ENCODE results near the gene GABRD. TPM values are rescaled to one million over a fixed set of nuclear protein-coding genes. Genes with fewer than 3 reads are reported as not detected.

The GABRD gene
- total RNA-seq, 2 donors from 2014 or later: not detected

- no peak for DNase-seq
- H3K27me3 ChIP-seq: no peaks in the 10 kb centered on the region
- no peak overlapping the region for H3K4me3 ChIP-seq
- H3K4me1 ChIP-seq: no peaks in the 10 kb centered on the region
- 90 to 91% methylated on average over 8 of the region's 8 CpGs for WGBS, 2 donors
- no peaks in the 10 kb centered on the region for H3K36me3 ChIP-seq (replicated peaks in 1 of 2; ENCODE audit: insufficient read depth in 1 of 2, low read depth in 2 of 2)
- intact Hi-C loops (cut with DNase I): no loop called here
- no peak overlapping the region for H3K27ac ChIP-seq
- no peak for ATAC-seq
- TF ChIP-seq, protein P1, sequence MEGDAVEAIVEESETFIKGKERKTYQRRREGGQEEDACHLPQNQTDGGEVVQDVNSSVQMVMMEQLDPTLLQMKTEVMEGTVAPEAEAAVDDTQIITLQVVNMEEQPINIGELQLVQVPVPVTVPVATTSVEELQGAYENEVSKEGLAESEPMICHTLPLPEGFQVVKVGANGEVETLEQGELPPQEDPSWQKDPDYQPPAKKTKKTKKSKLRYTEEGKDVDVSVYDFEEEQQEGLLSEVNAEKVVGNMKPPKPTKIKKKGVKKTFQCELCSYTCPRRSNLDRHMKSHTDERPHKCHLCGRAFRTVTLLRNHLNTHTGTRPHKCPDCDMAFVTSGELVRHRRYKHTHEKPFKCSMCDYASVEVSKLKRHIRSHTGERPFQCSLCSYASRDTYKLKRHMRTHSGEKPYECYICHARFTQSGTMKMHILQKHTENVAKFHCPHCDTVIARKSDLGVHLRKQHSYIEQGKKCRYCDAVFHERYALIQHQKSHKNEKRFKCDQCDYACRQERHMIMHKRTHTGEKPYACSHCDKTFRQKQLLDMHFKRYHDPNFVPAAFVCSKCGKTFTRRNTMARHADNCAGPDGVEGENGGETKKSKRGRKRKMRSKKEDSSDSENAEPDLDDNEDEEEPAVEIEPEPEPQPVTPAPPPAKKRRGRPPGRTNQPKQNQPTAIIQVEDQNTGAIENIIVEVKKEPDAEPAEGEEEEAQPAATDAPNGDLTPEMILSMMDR (IDR thresholded peaks at IDR 0.05): no peak
- no peak for TF ChIP-seq POLR2A (IDR thresholded peaks at IDR 0.05)
- H3K9me3 ChIP-seq: no peaks in the 10 kb centered on the region
These were observed 20.1 kb downstream of the GABRD start for GRCh38 chr1:2039251-2039650.

- DNase-seq (no peak), ATAC-seq (no peak)
- no peaks in the 10 kb centered on the region for H3K27me3 ChIP-seq
- intact Hi-C loops (cut with DNase I): loop anchor here (5.0 kb wide), 1 partner anchor 94 kb away; no protein-coding TSS in a partner anchor
- H3K4me1 ChIP-seq: peaks cover 11% of the 10 kb centered on the region
- no peak for TF ChIP-seq POLR2A (IDR thresholded peaks at IDR 0.05)
- TF ChIP-seq, protein P1 (IDR thresholded peaks at IDR 0.05): no peak
- H3K27ac ChIP-seq: no peak overlapping the region
- H3K36me3 ChIP-seq (replicated peaks in 1 of 2; ENCODE audit: insufficient read depth in 1 of 2, low read depth in 2 of 2): no peaks in the 10 kb centered on the region
- no peaks in the 10 kb centered on the region for H3K9me3 ChIP-seq
- 50 to 80% methylated on average over 4 to 14 of the region's 15 CpGs for WGBS, 2 donors
- H3K4me3 ChIP-seq: no peak overlapping the region
These were observed 22.2 kb downstream of the GABRD start for GRCh38 chr1:2041305-2041704.

DNA sequence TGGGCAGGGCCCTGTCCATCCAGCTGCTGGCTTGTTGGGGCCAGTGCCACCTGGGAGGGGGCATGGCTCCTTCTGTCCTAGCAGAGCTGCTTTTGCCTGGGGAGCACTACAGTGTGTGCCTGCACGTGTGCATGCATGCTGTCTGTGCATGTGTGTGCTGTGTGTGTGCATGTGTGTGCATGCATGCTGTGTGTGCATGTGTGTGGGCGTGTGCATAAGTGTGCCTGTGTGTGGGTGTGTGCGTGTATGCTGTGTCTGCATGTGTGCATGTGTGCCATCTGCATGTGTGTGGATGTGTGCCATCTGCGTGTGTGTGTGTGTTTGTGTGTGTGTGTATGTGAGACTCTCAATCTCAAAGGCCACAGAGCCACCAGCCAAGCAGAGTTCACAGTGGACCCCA, 22.7 kb downstream of the GABRD start:
- H3K27ac ChIP-seq: no peak overlapping the region
- H3K27me3 ChIP-seq: no peaks in the 10 kb centered on the region
- no peak for TF ChIP-seq POLR2A (IDR thresholded peaks at IDR 0.05)
- TF ChIP-seq, protein P1 (IDR thresholded peaks at IDR 0.05): no peak
- DNase-seq (no peak), ATAC-seq (no peak)
- WGBS, 2 donors: 51 to 53% methylated on average over 4 of the region's 4 CpGs
- no peaks in the 10 kb centered on the region for H3K9me3 ChIP-seq
- H3K4me3 ChIP-seq: no peak overlapping the region
- H3K4me1 ChIP-seq: peaks cover 15% of the 10 kb centered on the region
- intact Hi-C loops (cut with DNase I): loop anchor here (5.0 kb wide), 1 partner anchor 95 kb away; no protein-coding TSS in a partner anchor
- no peaks in the 10 kb centered on the region for H3K36me3 ChIP-seq (replicated peaks in 1 of 2; ENCODE audit: insufficient read depth in 1 of 2, low read depth in 2 of 2)

DNA sequence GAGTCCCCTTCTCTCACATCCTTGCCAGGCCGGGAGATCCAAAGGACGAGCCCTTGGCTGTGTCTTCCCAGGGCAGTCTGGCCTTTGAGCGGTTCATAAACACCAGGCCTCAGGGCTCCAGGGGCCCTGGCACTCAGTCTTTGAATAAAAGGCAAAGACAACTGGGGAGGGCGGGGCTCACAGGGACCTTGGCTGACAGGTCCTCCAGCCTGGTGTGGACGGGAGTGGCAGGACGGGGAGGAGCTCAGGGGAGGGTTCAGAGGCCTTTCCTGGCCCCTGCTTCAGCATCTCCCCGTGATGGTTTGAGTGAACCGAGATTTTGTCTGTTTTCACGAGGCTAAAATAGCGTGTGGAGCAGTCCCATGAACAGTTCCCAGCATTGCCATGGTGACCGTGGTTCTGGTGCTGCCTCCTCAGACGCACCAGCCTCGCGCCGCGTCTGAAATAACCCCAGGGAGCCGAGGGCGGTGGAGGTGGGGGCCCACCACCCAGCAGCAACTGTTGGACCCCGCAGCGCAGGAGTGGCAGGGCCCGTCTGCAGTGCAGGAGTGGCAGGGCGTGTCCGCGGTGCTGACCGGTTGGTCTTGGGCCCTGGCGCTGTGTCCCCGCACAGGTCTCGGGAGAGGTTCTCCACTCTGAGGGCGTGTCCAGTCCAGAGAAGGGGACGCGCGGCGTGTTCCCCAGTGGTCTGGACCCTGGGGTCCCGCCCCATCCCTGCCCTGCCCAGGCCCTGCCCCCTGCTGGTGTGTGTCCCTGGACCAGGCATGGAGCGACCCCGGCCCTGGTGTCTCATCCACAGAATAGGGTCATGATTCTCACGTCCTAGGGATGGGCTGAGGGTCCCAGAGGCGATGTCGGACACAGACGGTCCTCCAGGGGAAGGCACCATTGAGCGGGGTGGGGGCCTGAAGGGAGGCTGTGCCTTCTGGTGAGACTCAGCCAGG, 24.0 kb downstream of the GABRD start:
- intact Hi-C loops (cut with DNase I): loop anchor here (5.0 kb wide), 1 partner anchor 96 kb away; no protein-coding TSS in a partner anchor
- 63 to 72% methylated on average over 17 to 40 of the region's 41 CpGs for WGBS, 2 donors
- no peaks in the 10 kb centered on the region for H3K36me3 ChIP-seq (replicated peaks in 1 of 2; ENCODE audit: insufficient read depth in 1 of 2, low read depth in 2 of 2)
- ATAC-seq: no peak
- no peak for DNase-seq
- no peaks in the 10 kb centered on the region for H3K27me3 ChIP-seq
- H3K4me3 ChIP-seq: no peak overlapping the region
- H3K4me1 ChIP-seq: peaks cover 15% of the 10 kb centered on the region
- no peak overlapping the region for H3K27ac ChIP-seq
- H3K9me3 ChIP-seq: no peaks in the 10 kb centered on the region
- TF ChIP-seq, protein P1 (IDR thresholded peaks at IDR 0.05): no peak
- no peak for TF ChIP-seq POLR2A (IDR thresholded peaks at IDR 0.05)

All from body of pancreas (tissue), 4 donors.